ENCODE data around the gene TMEM119.

The TMEM119 gene

GRCh38 chr12:108644811-108645120 is 46.9 kb upstream of the TMEM119 start:
- Histone ChIP-seq H2BK15ac (ENCODE audit: low read length) (no peak overlapping the region), H3K4ac (ENCODE audit: low read length) (no peak overlapping the region), H3K27ac (replicated peaks; ENCODE audit: low read length) (no peak overlapping the region), H3K79me1 (ENCODE audit: low read depth, low read length) (peaks cover 3% of the 10 kb centered on the region), H3K4me2 (ENCODE audit: insufficient read depth, low read length, poor library complexity, severe bottlenecking) (no peak overlapping the region), H3K4me3 (ENCODE audit: low read length in 2 of 2) (no peak overlapping the region), H3K23ac (ENCODE audit: low read depth, low read length, poor library complexity) (no peak overlapping the region), H4K8ac (ENCODE audit: low read depth, low read length) (no peak overlapping the region), H3K27me3 (ENCODE audit: control insufficient read depth in 3 of 3, insufficient read depth in 3 of 3, low read depth in 1 of 3, low read length in 3 of 3) (no peaks in the 10 kb centered on the region), H2AK5ac (ENCODE audit: low read depth, low read length) (no peak overlapping the region), H2BK5ac (ENCODE audit: low read length) (no peak overlapping the region), H2BK12ac (ENCODE audit: low read length) (no peak overlapping the region), H2AFZ (ENCODE audit: low read length) (no peak overlapping the region), H4K91ac (ENCODE audit: low read depth, low read length, poor library complexity) (no peak overlapping the region), H3K14ac (ENCODE audit: low read length) (no peak overlapping the region), H3K9ac (ENCODE audit: low read depth, low read length, poor library complexity) (no peak overlapping the region), H3K4me1 (ENCODE audit: control insufficient read depth in 2 of 2, insufficient read depth in 1 of 2, low read depth in 1 of 2, low read length in 2 of 2) (peaks cover 0 to 6% of the 10 kb centered on the region in 2 donors), H3K9me3 (replicated peaks in 1 of 2; ENCODE audit: control insufficient read depth in 2 of 2, insufficient read depth in 1 of 2, low read depth in 1 of 2, low read length in 2 of 2) (no peaks in the 10 kb centered on the region), H3K18ac (ENCODE audit: low read length) (no peak overlapping the region), H2BK120ac (ENCODE audit: low read depth, low read length) (no peak overlapping the region), H3K36me3 (replicated peaks in 1 of 2; ENCODE audit: control insufficient read depth in 2 of 2, insufficient read depth in 2 of 2, low read length in 2 of 2) (peaks cover 27 to 88% of the 10 kb centered on the region in 2 donors)
- no peak for DNase-seq (ENCODE audit: low spot score)
- no CpG with 5 or more reads among the region's 7 CpGs for WGBS, 2 donors (ENCODE audit: extremely low coverage in 2 of 2, insufficient read length in 2 of 2, insufficient replicate concordance in 1 of 2)

GRCh38 chr12:108643941-108644810 is 46.3 kb upstream of the TMEM119 start:
- H3K4me3 ChIP-seq (ENCODE audit: low read length in 2 of 2) = no peak overlapping the region
- no peak overlapping the region for H2BK15ac ChIP-seq (ENCODE audit: low read length)
- no CpG with 5 or more reads among the region's 18 CpGs for WGBS, 2 donors (ENCODE audit: extremely low coverage in 2 of 2, insufficient read length in 2 of 2, insufficient replicate concordance in 1 of 2)
- peaks cover 3 to 9% of the 10 kb centered on the region in 2 donors for H3K4me1 ChIP-seq (ENCODE audit: control insufficient read depth in 2 of 2, insufficient read depth in 1 of 2, low read depth in 1 of 2, low read length in 2 of 2)
- no peak overlapping the region for H2AFZ ChIP-seq (ENCODE audit: low read length)
- no peak overlapping the region for H3K18ac ChIP-seq (ENCODE audit: low read length)
- no peak overlapping the region for H3K14ac ChIP-seq (ENCODE audit: low read length)
- peaks cover 27 to 83% of the 10 kb centered on the region in 2 donors for H3K36me3 ChIP-seq (replicated peaks in 1 of 2; ENCODE audit: control insufficient read depth in 2 of 2, insufficient read depth in 2 of 2, low read length in 2 of 2)
- DNase-seq (ENCODE audit: low spot score) = no peak
- H3K27ac ChIP-seq (replicated peaks; ENCODE audit: low read length) = no peak overlapping the region
- no peaks in the 10 kb centered on the region for H3K27me3 ChIP-seq (ENCODE audit: control insufficient read depth in 3 of 3, insufficient read depth in 3 of 3, low read depth in 1 of 3, low read length in 3 of 3)
- no peak overlapping the region for H3K9ac ChIP-seq (ENCODE audit: low read depth, low read length, poor library complexity)
- no peak overlapping the region for H2BK12ac ChIP-seq (ENCODE audit: low read length)
- no peak overlapping the region for H2AK5ac ChIP-seq (ENCODE audit: low read depth, low read length)
- H4K91ac ChIP-seq (ENCODE audit: low read depth, low read length, poor library complexity) = no peak overlapping the region
- H4K8ac ChIP-seq (ENCODE audit: low read depth, low read length) = no peak overlapping the region
- H3K9me3 ChIP-seq (replicated peaks in 1 of 2; ENCODE audit: control insufficient read depth in 2 of 2, insufficient read depth in 1 of 2, low read depth in 1 of 2, low read length in 2 of 2) = no peaks in the 10 kb centered on the region
- no peak overlapping the region for H3K4ac ChIP-seq (ENCODE audit: low read length)
- no peak overlapping the region for H2BK5ac ChIP-seq (ENCODE audit: low read length)
- peaks cover 3% of the 10 kb centered on the region for H3K79me1 ChIP-seq (ENCODE audit: low read depth, low read length)
- H2BK120ac ChIP-seq (ENCODE audit: low read depth, low read length) = no peak overlapping the region
- no peak overlapping the region for H3K4me2 ChIP-seq (ENCODE audit: insufficient read depth, low read length, poor library complexity, severe bottlenecking)
- H3K23ac ChIP-seq (ENCODE audit: low read depth, low read length, poor library complexity) = no peak overlapping the region

GRCh38 chr12:108642899-108643654 is 45.2 kb upstream of the TMEM119 start:
- Histone ChIP-seq H3K4ac (ENCODE audit: low read length) (no peak overlapping the region), H3K4me3 (ENCODE audit: low read length in 2 of 2) (no peak overlapping the region), H2BK5ac (ENCODE audit: low read length) (no peak overlapping the region), H4K8ac (ENCODE audit: low read depth, low read length) (no peak overlapping the region), H3K79me1 (ENCODE audit: low read depth, low read length) (peaks cover 3% of the 10 kb centered on the region), H3K27me3 (ENCODE audit: control insufficient read depth in 3 of 3, insufficient read depth in 3 of 3, low read depth in 1 of 3, low read length in 3 of 3) (no peaks in the 10 kb centered on the region), H2AFZ (ENCODE audit: low read length) (no peak overlapping the region), H3K14ac (ENCODE audit: low read length) (no peak overlapping the region), H3K9ac (ENCODE audit: low read depth, low read length, poor library complexity) (no peak overlapping the region), H3K4me2 (ENCODE audit: insufficient read depth, low read length, poor library complexity, severe bottlenecking) (no peak overlapping the region), H2BK15ac (ENCODE audit: low read length) (no peak overlapping the region), H3K9me3 (replicated peaks in 1 of 2; ENCODE audit: control insufficient read depth in 2 of 2, insufficient read depth in 1 of 2, low read depth in 1 of 2, low read length in 2 of 2) (no peaks in the 10 kb centered on the region), H4K91ac (ENCODE audit: low read depth, low read length, poor library complexity) (no peak overlapping the region), H2BK12ac (ENCODE audit: low read length) (no peak overlapping the region), H3K18ac (ENCODE audit: low read length) (no peak overlapping the region), H2AK5ac (ENCODE audit: low read depth, low read length) (no peak overlapping the region), H3K4me1 (ENCODE audit: control insufficient read depth in 2 of 2, insufficient read depth in 1 of 2, low read depth in 1 of 2, low read length in 2 of 2) (peaks cover 11 to 17% of the 10 kb centered on the region in 2 donors), H3K23ac (ENCODE audit: low read depth, low read length, poor library complexity) (no peak overlapping the region), H3K27ac (replicated peaks; ENCODE audit: low read length) (no peak overlapping the region), H3K36me3 (replicated peaks in 1 of 2; ENCODE audit: control insufficient read depth in 2 of 2, insufficient read depth in 2 of 2, low read length in 2 of 2) (peaks cover 19 to 72% of the 10 kb centered on the region in 2 donors), H2BK120ac (ENCODE audit: low read depth, low read length) (no peak overlapping the region)
- DNase-seq (ENCODE audit: low spot score) = no peak
- whole genome bisulfite sequencing, 2 donors (ENCODE audit: extremely low coverage in 2 of 2, insufficient read length in 2 of 2, insufficient replicate concordance in 1 of 2) = no CpG with 5 or more reads among the region's 1 CpG

DNA sequence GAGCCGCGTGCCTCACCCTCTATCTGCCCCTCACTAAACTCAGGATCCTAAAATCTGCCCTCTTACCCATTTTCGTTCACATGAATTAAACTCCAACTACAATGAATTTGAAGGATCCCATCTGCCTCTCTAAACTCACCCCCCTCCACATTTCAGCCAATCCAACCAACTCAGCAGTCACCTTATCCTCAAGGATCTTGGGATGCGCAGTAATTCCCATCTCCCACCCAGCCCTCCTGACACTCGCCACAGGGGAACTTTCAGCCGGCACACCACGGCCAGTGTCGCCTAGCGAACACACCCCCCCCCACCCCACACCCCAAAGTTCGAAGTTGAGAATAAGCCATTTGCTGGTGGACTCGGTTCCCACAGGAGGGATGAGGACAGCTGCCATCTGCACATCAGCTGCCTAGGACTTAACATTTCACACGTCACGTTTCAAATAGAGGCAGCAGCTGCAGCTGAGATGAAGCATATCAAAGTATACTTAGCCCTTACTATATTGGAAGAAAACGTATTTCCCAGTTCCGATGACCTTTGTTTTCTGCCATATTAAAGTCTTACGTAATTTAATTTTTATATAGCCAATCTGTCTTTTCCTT is 44.5 kb upstream of the TMEM119 start:
- Histone ChIP-seq H3K4me2 (ENCODE audit: insufficient read depth, low read length, poor library complexity, severe bottlenecking) (no peak overlapping the region), H3K4ac (ENCODE audit: low read length) (no peak overlapping the region), H2BK120ac (ENCODE audit: low read depth, low read length) (no peak overlapping the region), H3K4me3 (ENCODE audit: low read length in 2 of 2) (no peak overlapping the region), H4K91ac (ENCODE audit: low read depth, low read length, poor library complexity) (no peak overlapping the region), H3K23ac (ENCODE audit: low read depth, low read length, poor library complexity) (no peak overlapping the region), H2BK15ac (ENCODE audit: low read length) (no peak overlapping the region), H2BK12ac (ENCODE audit: low read length) (no peak overlapping the region), H3K36me3 (replicated peaks in 1 of 2; ENCODE audit: control insufficient read depth in 2 of 2, insufficient read depth in 2 of 2, low read length in 2 of 2) (peaks cover 16 to 65% of the 10 kb centered on the region in 2 donors), H3K9me3 (replicated peaks in 1 of 2; ENCODE audit: control insufficient read depth in 2 of 2, insufficient read depth in 1 of 2, low read depth in 1 of 2, low read length in 2 of 2) (no peaks in the 10 kb centered on the region), H3K27me3 (ENCODE audit: control insufficient read depth in 3 of 3, insufficient read depth in 3 of 3, low read depth in 1 of 3, low read length in 3 of 3) (no peaks in the 10 kb centered on the region), H3K14ac (ENCODE audit: low read length) (no peak overlapping the region), H2AK5ac (ENCODE audit: low read depth, low read length) (no peak overlapping the region), H2AFZ (ENCODE audit: low read length) (no peak overlapping the region), H2BK5ac (ENCODE audit: low read length) (no peak overlapping the region), H3K4me1 (ENCODE audit: control insufficient read depth in 2 of 2, insufficient read depth in 1 of 2, low read depth in 1 of 2, low read length in 2 of 2) (peaks cover 19 to 24% of the 10 kb centered on the region in 2 donors), H3K9ac (ENCODE audit: low read depth, low read length, poor library complexity) (no peak overlapping the region), H4K8ac (ENCODE audit: low read depth, low read length) (no peak overlapping the region), H3K18ac (ENCODE audit: low read length) (no peak overlapping the region), H3K27ac (replicated peaks; ENCODE audit: low read length) (no peak overlapping the region), H3K79me1 (ENCODE audit: low read depth, low read length) (peaks cover 3% of the 10 kb centered on the region)
- no CpG with 5 or more reads among the region's 16 CpGs for WGBS, 2 donors (ENCODE audit: extremely low coverage in 2 of 2, insufficient read length in 2 of 2, insufficient replicate concordance in 1 of 2)
- no peak for DNase-seq (ENCODE audit: low spot score)
